Mesenchymal stem cell (in vitro differentiated cells and primary cell): ENCODE results near the gene NMBR.

Experiments
- DNase-seq: peaks from one replicate; pipeline ENCODE4 v3.0.0-alpha.2; 2013
- H2AFZ ChIP-seq: one replicate; pipeline ENCODE4 v1.6.1; 2013; ENCODE audit warnings: low read depth, mild to moderate bottlenecking, control low read depth, inconsistent platforms, low read length, moderate library complexity
- H2AK5ac ChIP-seq: 2 replicates; pipeline ENCODE4 v1.6.1; 2013; ENCODE audit warnings: low read length, moderate library complexity, mild to moderate bottlenecking, inconsistent platforms; ENCODE audit not compliant: severe bottlenecking
- H2BK120ac ChIP-seq: one replicate; pipeline ENCODE4 v1.6.1; 2013; ENCODE audit warnings: low read depth, mild to moderate bottlenecking, inconsistent platforms, low read length, moderate library complexity
- H2BK12ac ChIP-seq, 2 experiments: one replicate each; pipeline ENCODE4 v1.6.1; 2013; ENCODE audit warnings: inconsistent platforms in 2 of 2, low read length in 2 of 2, mild to moderate bottlenecking in 2 of 2, moderate library complexity in 2 of 2, control low read depth in 1 of 2
- H2BK15ac ChIP-seq: one replicate; pipeline ENCODE4 v1.6.1; 2013; ENCODE audit warnings: mild to moderate bottlenecking, low read depth, inconsistent platforms; ENCODE audit not compliant: poor library complexity, severe bottlenecking
- H2BK5ac ChIP-seq: 2 replicates; pipeline ENCODE4 v1.6.1; 2013; ENCODE audit warnings: low read depth, mild to moderate bottlenecking, low read length, control low read depth, inconsistent platforms; ENCODE audit not compliant: poor library complexity, severe bottlenecking
- H3K14ac ChIP-seq, 2 experiments: one replicate each; pipeline ENCODE4 v1.6.1; 2013; ENCODE audit warnings: inconsistent platforms in 2 of 2, low read length in 2 of 2, control low read depth in 1 of 2, mild to moderate bottlenecking in 1 of 2, moderate library complexity in 1 of 2
- H3K18ac ChIP-seq, 2 experiments: one replicate each; pipeline ENCODE4 v1.6.1; 2013; ENCODE audit warnings: inconsistent platforms in 2 of 2, low read length in 2 of 2, control low read depth in 1 of 2, low read depth in 1 of 2, mild to moderate bottlenecking in 1 of 2
- H3K23ac ChIP-seq, 2 experiments: one replicate each; pipeline ENCODE4 v1.6.1; 2013; ENCODE audit warnings: inconsistent platforms in 2 of 2, low read length in 2 of 2, mild to moderate bottlenecking in 2 of 2, moderate library complexity in 2 of 2, control low read depth in 1 of 2
- H3K27ac ChIP-seq: 2 replicates; pipeline ENCODE4 v1.5.1; 2013; ENCODE audit warnings: mild to moderate bottlenecking, moderate library complexity, low read length, control low read depth, inconsistent platforms; ENCODE audit not compliant: poor library complexity, severe bottlenecking
- H3K27me3 ChIP-seq, 2 experiments: 2 replicates each; pipeline versions ENCODE4 v1.6.1 to v1.7.0; 2013; ENCODE audit warnings: low read length in 2 of 2, mild to moderate bottlenecking in 2 of 2, moderate library complexity in 2 of 2, control low read depth in 1 of 2, inconsistent platforms in 1 of 2; ENCODE audit not compliant: control insufficient read depth in 1 of 2, insufficient read depth in 1 of 2
- H3K36me3 ChIP-seq, 2 experiments: 2 replicates each; pipeline versions ENCODE4 v1.6.1 to v1.7.0; 2013; ENCODE audit warnings: low read length in 2 of 2, control low read depth in 1 of 2, inconsistent platforms in 1 of 2, low read depth in 1 of 2, mild to moderate bottlenecking in 1 of 2; ENCODE audit not compliant: insufficient read depth in 2 of 2, control insufficient read depth in 1 of 2
- H3K4ac ChIP-seq, 2 experiments: one replicate each; pipeline ENCODE4 v1.6.1; 2013; ENCODE audit warnings: inconsistent platforms in 2 of 2, low read length in 2 of 2, mild to moderate bottlenecking in 2 of 2, moderate library complexity in 2 of 2, control low read depth in 1 of 2, low read depth in 1 of 2
- H3K4me1 ChIP-seq: 2 replicates; pipeline ENCODE4 v1.6.1; 2013; ENCODE audit warnings: low read depth, low read length, control low read depth; ENCODE audit not compliant: control insufficient read depth, insufficient read depth
- H3K4me2 ChIP-seq: 2 replicates; pipeline ENCODE4 v1.6.1; 2013; ENCODE audit warnings: low read length, mild to moderate bottlenecking, inconsistent platforms; ENCODE audit not compliant: poor library complexity, severe bottlenecking
- H3K4me3 ChIP-seq, 2 experiments: 2 replicates each; pipeline versions ENCODE4 v1.5.1 to v1.7.0; 2013; ENCODE audit warnings: low read length in 2 of 2, mild to moderate bottlenecking in 2 of 2, control low read depth in 1 of 2, low read depth in 1 of 2; ENCODE audit not compliant: insufficient read depth in 1 of 2
- H3K79me1 ChIP-seq: replicated peaks from 2 replicates; pipeline ENCODE4 v1.6.1; 2013; ENCODE audit warnings: mild to moderate bottlenecking, control low read depth, low read length, inconsistent platforms; ENCODE audit not compliant: poor library complexity, severe bottlenecking
- H3K9ac ChIP-seq: 2 replicates; pipeline ENCODE4 v1.7.0; 2013; ENCODE audit warnings: mild to moderate bottlenecking, low read length, moderate library complexity
- H3K9me3 ChIP-seq: 2 replicates; pipeline ENCODE4 v1.7.0; 2013; ENCODE audit warnings: mild to moderate bottlenecking, low read length; ENCODE audit not compliant: control insufficient read depth
- H4K8ac ChIP-seq: one replicate; pipeline ENCODE4 v1.6.1; 2013; ENCODE audit warnings: inconsistent platforms, mild to moderate bottlenecking, low read length, moderate library complexity
- H4K91ac ChIP-seq: one replicate; pipeline ENCODE4 v1.6.1; 2013; ENCODE audit warnings: mild to moderate bottlenecking, low read length, inconsistent platforms
- WGBS: methylation state at CpG from one replicate; pipeline ENCODE4 v1.1.7; 2013; ENCODE audit warnings: mixed read lengths; 5-methylcytosine and 5-hydroxymethylcytosine counted together

Gene NMBR

GRCh38 chr6:142184307-142184706 is 37.4 kb upstream of the NMBR start:
- DNase-seq, result peak; percentile 9
- H2BK5ac ChIP-seq, result no peak overlapping the region
- no peak overlapping the region for H3K23ac ChIP-seq
- peaks cover 2 to 28% of the 10 kb centered on the region in 2 experiments for H3K36me3 ChIP-seq
- no peak overlapping the region for H2AK5ac ChIP-seq
- H4K91ac ChIP-seq, result no peak overlapping the region
- H3K9ac ChIP-seq, result no peak overlapping the region
- no peak overlapping the region for H3K4ac ChIP-seq
- H3K18ac ChIP-seq, result no peak overlapping the region
- no peaks in the 10 kb centered on the region for H3K4me1 ChIP-seq
- no peak overlapping the region for H4K8ac ChIP-seq
- no peak overlapping the region for H2AFZ ChIP-seq
- H2BK15ac ChIP-seq, result no peak overlapping the region
- H3K9me3 ChIP-seq, result no peaks in the 10 kb centered on the region
- no peak overlapping the region for H3K4me3 ChIP-seq
- no CpG with 5 or more reads among the region's 2 CpGs for WGBS
- no peak overlapping the region for H2BK120ac ChIP-seq
- H3K27me3 ChIP-seq, result no peaks in the 10 kb centered on the region
- no peak overlapping the region for H3K27ac ChIP-seq
- no peak overlapping the region for H3K14ac ChIP-seq
- peaks cover 15% of the 10 kb centered on the region for H3K79me1 ChIP-seq
- H3K4me2 ChIP-seq, result no peak overlapping the region
- no peak overlapping the region for H2BK12ac ChIP-seq

- no peaks in the 10 kb centered on the region for H3K4me1 ChIP-seq
- peaks cover 2 to 33% of the 10 kb centered on the region in 2 experiments for H3K36me3 ChIP-seq
- H2BK5ac ChIP-seq, result no peak overlapping the region
- H3K23ac ChIP-seq, result no peak overlapping the region
- no peak overlapping the region for H3K4me3 ChIP-seq
- no CpG with 5 or more reads among the region's 1 CpG for WGBS
- H3K4ac ChIP-seq, result no peak overlapping the region
- H3K4me2 ChIP-seq, result no peak overlapping the region
- no peak overlapping the region for H2BK120ac ChIP-seq
- no peak overlapping the region for H3K14ac ChIP-seq
- no peak overlapping the region for H2BK15ac ChIP-seq
- H4K8ac ChIP-seq, result no peak overlapping the region
- no peak for DNase-seq
- H3K9me3 ChIP-seq, result peaks cover 3% of the 10 kb centered on the region
- H3K9ac ChIP-seq, result no peak overlapping the region
- no peak overlapping the region for H2BK12ac ChIP-seq
- H2AK5ac ChIP-seq, result no peak overlapping the region
- no peaks in the 10 kb centered on the region for H3K27me3 ChIP-seq
- H4K91ac ChIP-seq, result no peak overlapping the region
- peaks cover 14% of the 10 kb centered on the region for H3K79me1 ChIP-seq
- H3K27ac ChIP-seq, result no peak overlapping the region
- no peak overlapping the region for H3K18ac ChIP-seq
- H2AFZ ChIP-seq, result no peak overlapping the region
Measured at GRCh38 chr6:142183351-142183750, 36.4 kb upstream of the NMBR start.

GRCh38 chr6:142182004-142182403 is 35.1 kb upstream of the NMBR start:
- H2BK15ac ChIP-seq, result no peak overlapping the region
- no peak overlapping the region for H3K14ac ChIP-seq
- no peak overlapping the region for H3K4ac ChIP-seq
- no peak overlapping the region for H3K9ac ChIP-seq
- no peak overlapping the region for H3K4me2 ChIP-seq
- H3K4me1 ChIP-seq, result no peaks in the 10 kb centered on the region
- H3K4me3 ChIP-seq, result no peak overlapping the region
- H2BK5ac ChIP-seq, result no peak overlapping the region
- H2BK12ac ChIP-seq, result no peak overlapping the region
- H4K91ac ChIP-seq, result no peak overlapping the region
- no peaks in the 10 kb centered on the region for H3K27me3 ChIP-seq
- no peak overlapping the region for H2AK5ac ChIP-seq
- no peak overlapping the region for H3K23ac ChIP-seq
- H3K27ac ChIP-seq, result no peak overlapping the region
- peaks cover 9% of the 10 kb centered on the region for H3K79me1 ChIP-seq
- no peak overlapping the region for H2AFZ ChIP-seq
- H4K8ac ChIP-seq, result no peak overlapping the region
- H3K18ac ChIP-seq, result no peak overlapping the region
- no peak for DNase-seq
- H3K9me3 ChIP-seq, result peaks cover 16% of the 10 kb centered on the region
- no peak overlapping the region for H2BK120ac ChIP-seq
- peaks cover 2 to 46% of the 10 kb centered on the region in 2 experiments for H3K36me3 ChIP-seq

GRCh38 chr6:142178129-142178528 is 31.2 kb upstream of the NMBR start:
- Histone ChIP-seq H3K4ac (no peak overlapping the region), H2BK5ac (no peak overlapping the region), H3K27me3 (no peaks in the 10 kb centered on the region), H3K18ac (no peak overlapping the region), H2BK15ac (no peak overlapping the region), H3K4me2 (no peak overlapping the region), H3K4me1 (no peaks in the 10 kb centered on the region), H2AFZ (no peak overlapping the region), H4K8ac (no peak overlapping the region), H3K23ac (no peak overlapping the region), H2AK5ac (no peak overlapping the region), H3K9me3 (peaks cover 28% of the 10 kb centered on the region), H2BK12ac (no peak overlapping the region), H3K79me1 (peaks cover 20% of the 10 kb centered on the region), H3K14ac (no peak overlapping the region), H3K27ac (no peak overlapping the region), H3K4me3 (no peak overlapping the region), H3K9ac (no peak overlapping the region), H4K91ac (no peak overlapping the region), H2BK120ac (no peak overlapping the region), H3K36me3 (peaks cover 10 to 77% of the 10 kb centered on the region in 2 experiments)
- no peak for DNase-seq
